ENCODE measurements around the gene PEPD. TPM values are rescaled to one million over a fixed set of nuclear protein-coding genes. Genes with fewer than 3 reads are reported as not detected.

Gene PEPD
- total and polyA plus RNA-seq, 2 donors (not counting 3 experiments of a cell fraction or from before 2014, with no cell fraction given), result 73.7 to 126 TPM

GRCh38 chr19:33484226-33484774 lies 37.3 kb downstream of the PEPD start:
- no peaks in the 10 kb centered on the region for H3K27me3 ChIP-seq (ENCODE audit: control insufficient read depth in 2 of 2, insufficient read depth in 2 of 2, low read length in 2 of 2)
- POLR2A ChIA-PET, result no interaction called here
- no peaks in the 10 kb centered on the region for H3K9me1 ChIP-seq (replicated peaks; ENCODE audit: control insufficient read depth, extremely low read depth, insufficient read depth, low read length)
- peaks cover 0 to 2% of the 10 kb centered on the region in 2 experiments for H3K36me3 ChIP-seq (ENCODE audit: control insufficient read depth in 2 of 2, extremely low read depth in 1 of 2, insufficient read depth in 2 of 2, low read length in 2 of 2)
- dilution Hi-C loops (cut with MboI; ENCODE audit: extremely low pct_ligation_motif_present, low sequenced_read_pairs) (no loop called here), intact Hi-C loops (cut with micrococcal nuclease) (no loop called here)
- H3K79me2 ChIP-seq (ENCODE audit: control insufficient read depth, insufficient read depth, low read length), result no peaks in the 10 kb centered on the region
- no peak overlapping the region for H3K9ac ChIP-seq (replicated peaks; ENCODE audit: extremely low read depth, insufficient read depth, low read length)
- H3K27ac ChIP-seq (ENCODE audit: insufficient read depth, low read depth, low read length), result no peak overlapping the region
- peaks cover 4% of the 10 kb centered on the region for H3K4me1 ChIP-seq (ENCODE audit: control insufficient read depth, extremely low read depth, insufficient read depth, low read length)
- no peak overlapping the region for H2AFZ ChIP-seq (ENCODE audit: low read depth, low read length)
- no peak for TF ChIP-seq GATA2 (IDR thresholded peaks at IDR 0.05; ENCODE audit: insufficient read depth, insufficient read length, low read depth, low read length)
- TF ChIP-seq MAX (IDR thresholded peaks at IDR 0.05; ENCODE audit: insufficient read depth, insufficient read length), result no peak
- TF ChIP-seq FOS (IDR thresholded peaks at IDR 0.05; ENCODE audit: borderline replicate concordance, insufficient read depth, low read length), result no peak
- TF ChIP-seq POLR2A (IDR thresholded peaks at IDR 0.05; ENCODE audit: low read depth, low read length), result no peak
- no peak for TF ChIP-seq JUN (IDR thresholded peaks at IDR 0.05; ENCODE audit: borderline replicate concordance, insufficient read depth, insufficient read length, low read depth)
- TF ChIP-seq MYC (IDR thresholded peaks at IDR 0.05; ENCODE audit: low read depth, low read length), result no peak
- no TSS peak for BruUV-seq (replicated peaks)
- no peak overlapping the region for H3K4me3 ChIP-seq (replicated peaks in 1 of 3; ENCODE audit: insufficient read depth in 1 of 3, low read depth in 1 of 3, low read length in 3 of 3)
- H3K4me2 ChIP-seq (ENCODE audit: insufficient read depth, low read length), result no peak overlapping the region
- no peaks in the 10 kb centered on the region for H4K20me1 ChIP-seq (replicated peaks; ENCODE audit: control insufficient read depth, extremely low read depth, insufficient read depth, low read length)
- CTCF ChIA-PET, result no interaction called here
- no peaks in the 10 kb centered on the region for H3K9me3 ChIP-seq (replicated peaks; ENCODE audit: control insufficient read depth, insufficient read depth, low read length)
- DNase-seq (ENCODE audit: low read depth, low spot score) (no peak), FAIRE-seq (no peak)

- Histone ChIP-seq H3K36me3 (ENCODE audit: control insufficient read depth in 2 of 2, extremely low read depth in 1 of 2, insufficient read depth in 2 of 2, low read length in 2 of 2) (peaks cover 0 to under 1% of the 10 kb centered on the region in 2 experiments), H2AFZ (ENCODE audit: low read depth, low read length) (no peak overlapping the region), H3K27me3 (ENCODE audit: control insufficient read depth in 2 of 2, insufficient read depth in 2 of 2, low read length in 2 of 2) (no peaks in the 10 kb centered on the region), H4K20me1 (replicated peaks; ENCODE audit: control insufficient read depth, extremely low read depth, insufficient read depth, low read length) (no peaks in the 10 kb centered on the region), H3K79me2 (ENCODE audit: control insufficient read depth, insufficient read depth, low read length) (no peaks in the 10 kb centered on the region), H3K4me2 (ENCODE audit: insufficient read depth, low read length) (no peak overlapping the region), H3K4me1 (ENCODE audit: control insufficient read depth, extremely low read depth, insufficient read depth, low read length) (peaks cover 6% of the 10 kb centered on the region), H3K9me3 (replicated peaks; ENCODE audit: control insufficient read depth, insufficient read depth, low read length) (no peaks in the 10 kb centered on the region), H3K9me1 (replicated peaks; ENCODE audit: control insufficient read depth, extremely low read depth, insufficient read depth, low read length) (no peaks in the 10 kb centered on the region), H3K27ac (ENCODE audit: insufficient read depth, low read depth, low read length) (no peak overlapping the region), H3K4me3 (replicated peaks in 1 of 3; ENCODE audit: insufficient read depth in 1 of 3, low read depth in 1 of 3, low read length in 3 of 3) (no peak overlapping the region), H3K9ac (replicated peaks; ENCODE audit: extremely low read depth, insufficient read depth, low read length) (no peak overlapping the region)
- FAIRE-seq, result no peak
- no peak for DNase-seq (ENCODE audit: low read depth, low spot score)
- dilution Hi-C loops (cut with MboI; ENCODE audit: extremely low pct_ligation_motif_present, low sequenced_read_pairs), result no loop called here
- TF ChIP-seq POLR2A (IDR thresholded peaks at IDR 0.05; ENCODE audit: low read depth, low read length) (no peak), MYC (IDR thresholded peaks at IDR 0.05; ENCODE audit: low read depth, low read length) (no peak), GATA2 (IDR thresholded peaks at IDR 0.05; ENCODE audit: insufficient read depth, insufficient read length, low read depth, low read length) (no peak), MAX (IDR thresholded peaks at IDR 0.05; ENCODE audit: insufficient read depth, insufficient read length) (no peak)
- ChIA-PET CTCF (interaction anchor here (1.4 kb wide), 1 partner anchor 10 kb away, joined by 3 read pairs; no protein-coding TSS in a partner anchor), POLR2A (no interaction called here)
- intact Hi-C loops (cut with micrococcal nuclease), result no loop called here
- no TSS peak for BruUV-seq (replicated peaks)
Observed at GRCh38 chr19:33482476-33482875, 39.1 kb downstream of the PEPD start.
